Esophagus squamous epithelium (tissue), 5 donors: ENCODE measurements around the gene DNAJC17. TPM values are rescaled to one million over a fixed set of nuclear protein-coding genes. Genes with fewer than 3 reads are reported as not detected.

Experiments used
- DNase-seq: peaks from one replicate; lab custom pipeline; 2025; lab: John Stamatoyannopoulos, UW
- H3K27ac ChIP-seq, 4 donors: fragments of 200-600 bp; sonication (generic); one replicate each; pipeline ENCODE4 v1.5.1; 2016 to 2019; ENCODE audit warnings: mild to moderate bottlenecking in 1 of 4
- H3K27me3 ChIP-seq, 4 donors: fragments of 200-600 bp; sonication (generic); 1 replicate in 3 of 4; 2 replicates in 1 of 4; pipeline versions ENCODE4 v1.5.1 to v1.6.0; 2017 to 2021; ENCODE audit warnings: antibody characterized with exemption in 1 of 4
- H3K36me3 ChIP-seq, 3 donors: fragments of 200-600 bp; sonication (generic); one replicate each; pipeline ENCODE4 v1.5.1; 2016 to 2019
- H3K4me1 ChIP-seq, 3 donors: fragments of 200-600 bp; sonication (generic); one replicate each; pipeline ENCODE4 v1.5.1; 2017 to 2019
- H3K4me3 ChIP-seq, 4 donors: fragments of 200-600 bp; sonication (generic); 1 replicate in 3 of 4; 2 replicates in 1 of 4; pipeline ENCODE4 v1.5.1; 2016 to 2019; ENCODE audit warnings: mild to moderate bottlenecking in 2 of 4, moderate library complexity in 1 of 4
- H3K9me3 ChIP-seq, 3 donors: fragments of 200-600 bp; sonication (generic); one replicate each; pipeline ENCODE4 v1.5.1; 2016 to 2019
- CTCF ChIP-seq, 6 experiments: fragments of 450-650 bp in 4 of 6; fragments of 200-600 bp in 2 of 6; sonication (generic) in 2 of 6; IDR thresholded peaks; one replicate each; pipeline ENCODE4 v1.5.1; 2016 to 2019; ENCODE audit warnings: antibody characterized with exemption in 6 of 6, mild to moderate bottlenecking in 4 of 6, moderate library complexity in 4 of 6
- POLR2A ChIP-seq, 4 donors: fragments of 450-650 bp; IDR thresholded peaks; one replicate each; pipeline ENCODE4 v1.6.1; 2017; ENCODE audit warnings: antibody characterized with exemption in 4 of 4, mild to moderate bottlenecking in 4 of 4, moderate library complexity in 3 of 4
- WGBS, 2 donors: methylation state at CpG; one replicate each; pipeline ENCODE4 v1.1.5; 2018; 5-methylcytosine and 5-hydroxymethylcytosine counted together
- intact Hi-C: fragments of 100-400 bp; cut with DNase I; formaldehyde crosslinking; loops from one replicate; pipeline ENCODE4 v1.15.0; 2022
- total RNA-seq, 4 donors: library from RNA; depleted of rRNA; stranded (reverse); fragments of >200 nt; gene quantifications; one replicate each; pipeline ENCODE4 v1.1.0, GENCODE V29; 2016
- donor health status: DM: yes; HTN: yes; CAD: no.

Gene DNAJC17
- total RNA-seq, 4 donors from 2014 or later: 13.9 to 24.0 (median 19.2) TPM

GRCh38 chr15:40782609-40783227, 24.6 kb downstream of the DNAJC17 start:
- no peak for DNase-seq
- WGBS, 2 donors: 44 to 69% methylated on average over 6 of the region's 8 CpGs
- Histone ChIP-seq H3K27ac (no peak overlapping the region), H3K27me3 (no peaks in the 10 kb centered on the region), H3K4me1 (peaks cover 17 to 39% (median 23%) of the 10 kb centered on the region in 3 donors), H3K36me3 (peaks cover 0 to 27% (median 4%) of the 10 kb centered on the region in 3 donors), H3K9me3 (no peaks in the 10 kb centered on the region), H3K4me3 (no peak overlapping the region)
- intact Hi-C loops: no loop called here
- peak; percentile 29 to 93 (median 80) for TF ChIP-seq CTCF (IDR thresholded peaks at IDR 0.05)
- no peak for TF ChIP-seq POLR2A (IDR thresholded peaks at IDR 0.05)

GRCh38 chr15:40776537-40777141, 30.6 kb downstream of the DNAJC17 start:
- Histone ChIP-seq H3K27ac (peak overlapping the region; percentile 67 to 88 (median 77)), H3K27me3 (no peaks in the 10 kb centered on the region), H3K4me3 (peak overlapping the region in 3 of 4 donors; percentile 22 to 34 (median 26)), H3K36me3 (peaks cover 13 to 88% (median 26%) of the 10 kb centered on the region in 3 donors), H3K9me3 (no peaks in the 10 kb centered on the region), H3K4me1 (peaks cover 5 to 40% (median 21%) of the 10 kb centered on the region in 3 donors)
- DNase-seq: no peak
- TF ChIP-seq POLR2A (IDR thresholded peaks at IDR 0.05) (no peak), CTCF (IDR thresholded peaks at IDR 0.05) (peak in 1 of 6 experiments; percentile 11)
- intact Hi-C loops: no loop called here
- WGBS, 2 donors: 16 to 53% methylated on average over 3 to 10 of the region's 11 CpGs

GRCh38 chr15:40775740-40776536, 31.3 kb downstream of the DNAJC17 start:
- no peak for DNase-seq
- TF ChIP-seq CTCF (IDR thresholded peaks at IDR 0.05): no peak
- TF ChIP-seq POLR2A (IDR thresholded peaks at IDR 0.05): no peak
- Histone ChIP-seq H3K36me3 (peaks cover 13 to 95% (median 26%) of the 10 kb centered on the region in 3 donors), H3K4me3 (peak overlapping the region in 3 of 4 donors; percentile 22 to 34 (median 26)), H3K9me3 (no peaks in the 10 kb centered on the region), H3K27ac (peak overlapping the region; percentile 67 to 88 (median 77)), H3K27me3 (no peaks in the 10 kb centered on the region), H3K4me1 (peaks cover 5 to 47% (median 21%) of the 10 kb centered on the region in 3 donors)
- intact Hi-C loops: no loop called here
- 89 to 90% methylated on average over 6 to 10 of the region's 14 CpGs for WGBS, 2 donors

GRCh38 chr15:40775007-40775406, 32.3 kb downstream of the DNAJC17 start:
- 89 to 97% methylated on average over 4 to 5 of the region's 10 CpGs for WGBS, 2 donors
- intact Hi-C loops: no loop called here
- peaks cover 14 to 57% (median 24%) of the 10 kb centered on the region in 3 donors for H3K4me1 ChIP-seq
- H3K27ac ChIP-seq: peak overlapping the region in 1 of 4 donors; percentile 88
- no peak overlapping the region for H3K4me3 ChIP-seq
- no peak for DNase-seq
- no peaks in the 10 kb centered on the region for H3K9me3 ChIP-seq
- TF ChIP-seq CTCF (IDR thresholded peaks at IDR 0.05) (no peak), POLR2A (IDR thresholded peaks at IDR 0.05) (no peak)
- H3K27me3 ChIP-seq: no peaks in the 10 kb centered on the region
- peaks cover 13 to 91% (median 26%) of the 10 kb centered on the region in 3 donors for H3K36me3 ChIP-seq
